H1 (cell line): ENCODE data around the gene PTPMT1. TPM values are rescaled to one million over a fixed set of nuclear protein-coding genes. Genes with fewer than 3 reads are reported as not detected.

Experiments used
- CEBPB ChIP-seq: IDR thresholded peaks from 2 replicates; pipeline ENCODE4 v1.6.1; 2012; ENCODE audit warnings: low read depth, low read length
- CREB1 ChIP-seq: IDR thresholded peaks from 2 replicates; pipeline ENCODE4 v1.6.1; 2012; ENCODE audit warnings: inconsistent platforms
- EZH2 ChIP-seq: fragments of 200-600 bp; sonication (generic); IDR thresholded peaks from 2 replicates; pipeline ENCODE4 v1.7.1; 2012; ENCODE audit warnings: low read depth, mild to moderate bottlenecking, moderate library complexity, low read length, inconsistent platforms; ENCODE audit not compliant: severe bottlenecking
- PHF8 ChIP-seq: fragments of 200-600 bp; sonication (generic); conservative IDR thresholded peaks from 2 replicates; pipeline ENCODE4 v1.7.1; 2012; ENCODE audit warnings: low read depth, mild to moderate bottlenecking, inconsistent platforms, low read length, moderate library complexity
- POLR2AphosphoS5 ChIP-seq: IDR thresholded peaks from 2 replicates; pipeline ENCODE4 v1.6.1; 2011; ENCODE audit warnings: low read depth, low read length
- RXRA ChIP-seq: IDR thresholded peaks from 2 replicates; pipeline ENCODE4 v1.6.1; 2011; ENCODE audit warnings: low read depth, mild to moderate bottlenecking, low read length, moderate library complexity; ENCODE audit not compliant: insufficient read depth
- SIX5 ChIP-seq: IDR thresholded peaks from 2 replicates; pipeline ENCODE4 v1.6.1; 2011; ENCODE audit warnings: mild to moderate bottlenecking, low read depth, low read length
- TAF7 ChIP-seq: optimal IDR thresholded peaks from 2 replicates; pipeline ENCODE3; 2011; ENCODE audit warnings: low read depth, mild to moderate bottlenecking, inconsistent platforms, low read length, moderate library complexity, borderline replicate concordance
- ZNF274 ChIP-seq: IDR thresholded peaks from 2 replicates; pipeline ENCODE4 v1.7.0; 2012; ENCODE audit warnings: low read length, borderline replicate concordance; ENCODE audit errors: extremely low read depth
- polyA plus RNA-seq, 7 experiments: library from polyadenylated mRNA; depleted of rRNA in 3 of 7; stranded (reverse) in 5 of 7; unstranded in 2 of 7; fragments of >200 nt in 5 of 7; fragments of 200-250 nt in 2 of 7; gene quantifications; 1 replicate in 5 of 7; 2 replicates in 1 of 7; 4 replicates in 1 of 7; pipeline versions ENCODE4 v1.2.1 to v1.2.3, GENCODE V29; 2011 to 2013; ENCODE audit warnings: missing spikeins in 2 of 7, mixed read lengths in 2 of 7
- total RNA-seq: library from RNA; stranded (reverse); fragmentation: NEBNext Ultra II Directional; extraction: Animal tissue kit (Norgen Biotek cat#: 25700); gene quantifications from 2 replicates; pipeline ENCODE4 v1.2.1, GENCODE V29; 2021
- TF ChIP-seq, protein P1 (sequence below), 3 experiments: IDR thresholded peaks; 1 replicate in 2 of 3; 2 replicates in 1 of 3; pipeline versions ENCODE4 v1.5.1 to v1.6.1; 2011; ENCODE audit warnings: low read length in 3 of 3, mild to moderate bottlenecking in 3 of 3, inconsistent platforms in 2 of 3, low read depth in 1 of 3, moderate library complexity in 1 of 3; ENCODE audit not compliant: insufficient read depth in 1 of 3; ENCODE audit errors: control extremely low read depth in 1 of 3

PTPMT1 gene
- total and polyA plus RNA-seq, 2 of the 8 experiments (the other 6 are each of a cell fraction or from before 2014, with no cell fraction given), result 44.8 to 105 TPM

- TF ChIP-seq PHF8 (peak; percentile 97), EZH2 (no peak), SIX5 (no peak), CEBPB (no peak), CREB1 (no peak), TAF7 (peak; percentile 44), ZNF274 (no peak), RXRA (no peak), POLR2AphosphoS5 (no peak; the same call in 1 of the 2 replicates)
- TF ChIP-seq, protein P1, sequence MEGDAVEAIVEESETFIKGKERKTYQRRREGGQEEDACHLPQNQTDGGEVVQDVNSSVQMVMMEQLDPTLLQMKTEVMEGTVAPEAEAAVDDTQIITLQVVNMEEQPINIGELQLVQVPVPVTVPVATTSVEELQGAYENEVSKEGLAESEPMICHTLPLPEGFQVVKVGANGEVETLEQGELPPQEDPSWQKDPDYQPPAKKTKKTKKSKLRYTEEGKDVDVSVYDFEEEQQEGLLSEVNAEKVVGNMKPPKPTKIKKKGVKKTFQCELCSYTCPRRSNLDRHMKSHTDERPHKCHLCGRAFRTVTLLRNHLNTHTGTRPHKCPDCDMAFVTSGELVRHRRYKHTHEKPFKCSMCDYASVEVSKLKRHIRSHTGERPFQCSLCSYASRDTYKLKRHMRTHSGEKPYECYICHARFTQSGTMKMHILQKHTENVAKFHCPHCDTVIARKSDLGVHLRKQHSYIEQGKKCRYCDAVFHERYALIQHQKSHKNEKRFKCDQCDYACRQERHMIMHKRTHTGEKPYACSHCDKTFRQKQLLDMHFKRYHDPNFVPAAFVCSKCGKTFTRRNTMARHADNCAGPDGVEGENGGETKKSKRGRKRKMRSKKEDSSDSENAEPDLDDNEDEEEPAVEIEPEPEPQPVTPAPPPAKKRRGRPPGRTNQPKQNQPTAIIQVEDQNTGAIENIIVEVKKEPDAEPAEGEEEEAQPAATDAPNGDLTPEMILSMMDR (IDR thresholded peaks at IDR 0.05; ENCODE audit: control extremely low read depth in 1 of 3, insufficient read depth in 1 of 3, low read depth in 1 of 3, low read length in 3 of 3), result 0 out of 4 replicates have a peak, but pooled peaks of 1 of the 3 experiments have one; percentile 1
Measured at GRCh38 chr11:47565340-47566148, at the start of gene PTPMT1 (continued).
